NT2/D1 (cell line): ENCODE results near the gene PVALB.

Source experiments
- DNase-seq: peaks from one replicate; pipeline ENCODE4 v3.0.0-alpha.2; 2011; ENCODE audit warnings: low read depth, low spot score
- H3K27me3 ChIP-seq: 2 replicates; pipeline ENCODE4 v1.6.0; 2011; ENCODE audit warnings: mild to moderate bottlenecking; ENCODE audit not compliant: insufficient read length, insufficient read depth
- H3K36me3 ChIP-seq: 2 replicates; pipeline ENCODE4 v1.6.1; 2011; ENCODE audit warnings: mild to moderate bottlenecking, low read length, mixed read lengths; ENCODE audit not compliant: insufficient read depth, insufficient read length
- H3K4me1 ChIP-seq: 2 replicates; pipeline ENCODE4 v1.5.1; 2011; ENCODE audit not compliant: insufficient read depth, insufficient read length
- H3K4me3 ChIP-seq: 2 replicates; pipeline ENCODE4 v1.5.1; 2011; ENCODE audit warnings: low read depth; ENCODE audit not compliant: insufficient read length
- H3K9ac ChIP-seq: 2 replicates; pipeline ENCODE4 v1.6.0; 2011; ENCODE audit warnings: low read depth; ENCODE audit not compliant: insufficient read length
- H3K9me3 ChIP-seq: 2 replicates; pipeline ENCODE4 v1.5.1; 2011; ENCODE audit warnings: mild to moderate bottlenecking, low read length; ENCODE audit not compliant: insufficient read depth
- SUZ12 ChIP-seq: IDR thresholded peaks from 2 replicates; pipeline ENCODE4 v1.6.1; 2011; ENCODE audit not compliant: insufficient read length, insufficient read depth; ENCODE audit errors: extremely low read depth
- YY1 ChIP-seq: IDR thresholded peaks from 2 replicates; pipeline ENCODE4 v1.6.1; 2011; ENCODE audit not compliant: insufficient read length, insufficient read depth
- ZNF274 ChIP-seq: IDR thresholded peaks from 2 replicates; pipeline ENCODE4 v1.6.1; 2011; ENCODE audit warnings: mild to moderate bottlenecking, low read depth, low read length

The PVALB gene

GRCh38 chr22:36809351-36809750 is 7.5 kb downstream of the PVALB start:
- no peak for DNase-seq
- Histone ChIP-seq H3K27me3 (peaks cover 9% of the 10 kb centered on the region), H3K4me3 (no peak overlapping the region), H3K4me1 (peaks cover 4% of the 10 kb centered on the region), H3K36me3 (no peaks in the 10 kb centered on the region), H3K9me3 (no peaks in the 10 kb centered on the region), H3K9ac (no peak overlapping the region)
- TF ChIP-seq YY1 = no peak
- TF ChIP-seq SUZ12 = no peak
- no peak for TF ChIP-seq ZNF274

DNA sequence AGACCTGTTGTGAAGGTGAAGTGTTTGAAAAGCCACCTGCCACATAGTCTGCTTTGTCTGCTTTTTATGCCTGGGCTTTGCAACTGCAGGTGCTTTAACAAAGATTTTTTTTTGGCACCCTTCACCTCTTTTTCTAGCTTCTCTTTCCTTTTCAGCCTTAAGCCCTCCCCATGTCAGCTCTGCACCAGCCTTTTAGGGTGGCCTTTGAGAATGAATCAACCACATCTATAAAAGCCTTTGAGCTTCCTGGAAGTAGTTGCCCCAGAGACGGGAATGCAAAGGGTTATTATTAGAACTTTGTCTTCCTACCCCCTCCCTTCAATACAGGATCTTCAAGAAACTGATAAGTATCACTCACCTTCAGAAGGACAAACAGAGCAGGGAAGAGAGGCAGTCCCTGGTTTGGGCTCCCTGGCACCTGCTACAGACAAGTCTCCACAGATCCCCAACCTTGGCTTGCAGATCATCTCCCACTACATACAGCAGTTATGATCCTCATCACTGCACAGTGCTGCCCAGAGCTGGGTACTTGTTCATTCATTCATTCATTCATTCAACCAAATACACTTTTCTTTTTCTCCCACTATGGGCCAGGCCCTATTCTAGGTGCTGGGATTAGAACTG is 8.0 kb downstream of the PVALB start:
- Histone ChIP-seq H3K9me3 (no peaks in the 10 kb centered on the region), H3K36me3 (no peaks in the 10 kb centered on the region), H3K27me3 (peaks cover 5% of the 10 kb centered on the region), H3K4me3 (no peak overlapping the region), H3K4me1 (peaks cover 4% of the 10 kb centered on the region), H3K9ac (no peak overlapping the region)
- no peak for DNase-seq
- TF ChIP-seq YY1 (no peak), SUZ12 (no peak), ZNF274 (no peak)

GRCh38 chr22:36807627-36808026 is 9.2 kb downstream of the PVALB start:
- TF ChIP-seq YY1 (no peak), SUZ12 (no peak), ZNF274 (no peak)
- peaks cover 4% of the 10 kb centered on the region for H3K4me1 ChIP-seq
- no peaks in the 10 kb centered on the region for H3K27me3 ChIP-seq

DNA sequence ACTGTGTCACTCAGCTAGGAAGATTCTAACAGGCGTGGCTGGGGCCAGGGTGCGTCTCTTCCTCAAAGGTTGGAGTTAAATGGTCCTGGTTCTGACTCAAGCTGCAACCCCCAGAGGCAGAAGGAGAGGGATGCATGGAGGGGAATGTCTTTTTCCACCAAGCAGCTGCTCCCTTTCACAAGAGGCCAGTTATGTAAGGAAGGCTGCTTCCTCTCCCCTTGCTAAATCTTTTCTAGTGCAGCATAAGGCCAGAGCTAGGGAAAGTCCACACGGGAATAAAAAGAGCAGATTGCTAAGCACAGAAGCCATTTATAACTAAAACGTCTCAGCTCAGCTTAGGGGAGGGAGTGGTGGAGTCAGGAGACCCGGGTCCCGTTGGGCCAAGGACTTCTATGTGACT is 10.0 kb downstream of the PVALB start:
- no peak for DNase-seq
- no peak overlapping the region for H3K9ac ChIP-seq
- TF ChIP-seq YY1 (no peak), ZNF274 (no peak), SUZ12 (no peak)
- H3K4me3 ChIP-seq = no peak overlapping the region
- no peaks in the 10 kb centered on the region for H3K27me3 ChIP-seq
- peaks cover 4% of the 10 kb centered on the region for H3K4me1 ChIP-seq
- no peaks in the 10 kb centered on the region for H3K9me3 ChIP-seq
- no peaks in the 10 kb centered on the region for H3K36me3 ChIP-seq

More at GRCh38 chr22:36807627-36808026, 9.2 kb downstream of the PVALB start:
- H3K9me3 ChIP-seq = no peaks in the 10 kb centered on the region
- H3K4me3 ChIP-seq = no peak overlapping the region
- DNase-seq = no peak
- no peak overlapping the region for H3K9ac ChIP-seq
- H3K36me3 ChIP-seq = no peaks in the 10 kb centered on the region

DNA sequence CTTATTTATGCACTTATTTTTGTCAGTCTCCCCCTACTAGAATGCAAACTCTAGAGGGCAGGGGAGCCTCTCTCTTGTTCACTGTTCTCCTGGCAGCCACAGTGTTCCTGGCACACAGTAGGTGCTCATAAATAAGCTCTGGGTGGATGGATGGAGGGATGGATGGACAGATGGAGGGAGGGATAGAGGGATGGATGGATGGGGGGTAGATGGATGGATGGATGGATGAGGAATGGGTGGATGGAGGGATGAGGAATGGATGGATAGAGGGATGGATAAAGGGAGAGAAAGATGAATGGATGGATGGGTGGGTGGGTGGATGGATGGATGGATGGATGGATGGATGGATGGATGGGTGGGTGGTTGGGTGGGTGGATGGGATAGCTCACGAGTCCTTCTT is 13.5 kb downstream of the PVALB start:
- DNase-seq = no peak
- Histone ChIP-seq H3K4me1 (peaks cover 7% of the 10 kb centered on the region), H3K4me3 (no peak overlapping the region), H3K9ac (no peak overlapping the region), H3K36me3 (no peaks in the 10 kb centered on the region), H3K27me3 (no peaks in the 10 kb centered on the region), H3K9me3 (no peaks in the 10 kb centered on the region)
- TF ChIP-seq SUZ12 (no peak), ZNF274 (no peak), YY1 (no peak)

DNA sequence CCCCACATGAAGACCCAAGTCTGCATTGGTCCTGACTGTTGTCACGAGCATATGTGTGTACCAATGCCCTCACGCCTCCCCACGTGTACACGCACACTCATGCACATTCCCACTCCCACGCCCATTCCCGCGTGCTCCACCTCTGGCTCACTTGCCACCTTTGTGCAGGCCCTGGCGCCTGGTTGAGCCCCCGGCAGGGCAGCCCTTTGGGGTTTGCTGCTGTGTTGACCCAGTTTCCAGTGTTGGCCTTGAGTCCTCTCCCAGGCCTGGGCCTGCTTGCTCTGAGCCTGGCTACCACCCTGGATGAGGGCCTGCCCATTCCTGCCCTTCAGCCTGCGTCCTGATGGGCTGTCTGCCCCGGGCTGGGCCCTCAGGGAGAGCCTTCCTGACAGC is 18.2 kb downstream of the PVALB start:
- Histone ChIP-seq H3K9ac (no peak overlapping the region), H3K27me3 (no peaks in the 10 kb centered on the region)
- no peak for DNase-seq

GRCh38 chr22:36797911-36798673 is 18.7 kb downstream of the PVALB start:
- H3K9me3 ChIP-seq = no peaks in the 10 kb centered on the region
- peaks cover 8% of the 10 kb centered on the region for H3K4me1 ChIP-seq
- H3K27me3 ChIP-seq = no peaks in the 10 kb centered on the region
- no peak overlapping the region for H3K9ac ChIP-seq
- no peak overlapping the region for H3K4me3 ChIP-seq
- no peak for DNase-seq
- TF ChIP-seq ZNF274 = no peak
- TF ChIP-seq YY1 = no peak
- H3K36me3 ChIP-seq = no peaks in the 10 kb centered on the region

More for the DNA sequence above, 18.2 kb downstream of the PVALB start:
- Histone ChIP-seq H3K4me1 (peaks cover 8% of the 10 kb centered on the region), H3K4me3 (no peak overlapping the region), H3K9me3 (no peaks in the 10 kb centered on the region), H3K36me3 (no peaks in the 10 kb centered on the region)
- TF ChIP-seq SUZ12 (no peak), YY1 (no peak), ZNF274 (no peak)
